ENCODE measurements around the gene DIAPH3. TPM values are rescaled to one million over a fixed set of nuclear protein-coding genes. Genes with fewer than 3 reads are reported as not detected.

Gene DIAPH3
- total RNA-seq, 3 donors from 2014 or later, result 1.3 to 5.7 (median 3.1) TPM

GRCh38 chr13:60000976-60001375, 162.8 kb downstream of the DIAPH3 start:
- intact Hi-C loops (cut with DNase I, micrococcal nuclease), result no loop called here
- Histone ChIP-seq H3K36me3 (ENCODE audit: low read depth) (no peaks in the 10 kb centered on the region), H3K9me3 (no peaks in the 10 kb centered on the region), H3K4me3 (no peak overlapping the region), H3K4me1 (ENCODE audit: low read depth) (no peaks in the 10 kb centered on the region)
- no peak for TF ChIP-seq CTCF (IDR thresholded peaks at IDR 0.05)
- DNase-seq (peak in 1 of 3 donors; percentile 23), ATAC-seq (peak; percentile 75)

- no peak for ATAC-seq
- Histone ChIP-seq H3K36me3 (ENCODE audit: low read depth) (no peaks in the 10 kb centered on the region), H3K9me3 (no peaks in the 10 kb centered on the region), H3K4me3 (no peak overlapping the region), H3K4me1 (ENCODE audit: low read depth) (no peaks in the 10 kb centered on the region)
- intact Hi-C loops (cut with DNase I, micrococcal nuclease), result no loop called here
- no peak for DNase-seq
- TF ChIP-seq CTCF (IDR thresholded peaks at IDR 0.05), result no peak
These were observed 163.6 kb downstream of the DIAPH3 start for GRCh38 chr13:60000081-60000480.

- no peak for DNase-seq
- no peak for TF ChIP-seq CTCF (IDR thresholded peaks at IDR 0.05)
- intact Hi-C loops (cut with DNase I, micrococcal nuclease), result no loop called here
- no peak overlapping the region for H3K4me3 ChIP-seq
- H3K4me1 ChIP-seq (ENCODE audit: low read depth), result no peaks in the 10 kb centered on the region
- no peaks in the 10 kb centered on the region for H3K9me3 ChIP-seq
- H3K36me3 ChIP-seq (ENCODE audit: low read depth), result no peaks in the 10 kb centered on the region
- ATAC-seq, result no peak
These were observed 165.8 kb downstream of the DIAPH3 start for GRCh38 chr13:59997976-59998375.

GRCh38 chr13:59996461-59996980, 167.2 kb downstream of the DIAPH3 start:
- TF ChIP-seq CTCF (IDR thresholded peaks at IDR 0.05), result no peak
- ATAC-seq, result peak; percentile 83
- DNase-seq, result peak in 1 of 3 donors; percentile 34

GRCh38 chr13:59991395-59991794, 172.3 kb downstream of the DIAPH3 start:
- intact Hi-C loops (cut with DNase I, micrococcal nuclease), result no loop called here
- TF ChIP-seq CTCF (IDR thresholded peaks at IDR 0.05), result no peak
- H3K9me3 ChIP-seq, result no peaks in the 10 kb centered on the region
- H3K36me3 ChIP-seq (ENCODE audit: low read depth), result no peaks in the 10 kb centered on the region
- no peak overlapping the region for H3K4me3 ChIP-seq
- DNase-seq (no peak), ATAC-seq (no peak)
- no peaks in the 10 kb centered on the region for H3K4me1 ChIP-seq (ENCODE audit: low read depth)

More at GRCh38 chr13:59996461-59996980, 167.2 kb downstream of the DIAPH3 start:
- no peaks in the 10 kb centered on the region for H3K36me3 ChIP-seq (ENCODE audit: low read depth)
- H3K4me3 ChIP-seq, result no peak overlapping the region
- H3K4me1 ChIP-seq (ENCODE audit: low read depth), result no peaks in the 10 kb centered on the region
- intact Hi-C loops (cut with DNase I, micrococcal nuclease), result no loop called here
- no peaks in the 10 kb centered on the region for H3K9me3 ChIP-seq
